ENCODE data around the gene GLO1.

- no peak for TF ChIP-seq CTCF (IDR thresholded peaks at IDR 0.05)
- TF ChIP-seq POLR2A (IDR thresholded peaks at IDR 0.05) = no peak
These were observed 63.3 kb downstream of the GLO1 start, which contains the start of gene BTBD9 for GRCh38 chr6:38639498-38640215.

Measured in stomach (tissue), 4 donors.